AG04450 (cell line): ENCODE data around the gene ELL3. TPM values are rescaled to one million over a fixed set of nuclear protein-coding genes. Genes with fewer than 3 reads are reported as not detected.
"Not testable (repeated sequence)": the region's sequence is repeated elsewhere in the genome, so short reads cannot be mapped to it uniquely, and the experiment has no call there.

Experiments used
- CTCF ChIA-PET: fragments of 300-600, 350-600 bp; formaldehyde crosslinking; extraction: SDS; loops from one replicate; lab custom pipeline; 2022; ENCODE audit warnings: antibody characterized with exemption, inconsistent platforms; lab: Charles Lee
- POLR2A ChIA-PET: fragments of 350-600 bp; formaldehyde crosslinking; extraction: SDS; loops from one replicate; lab custom pipeline; 2021; ENCODE audit warnings: antibody characterized with exemption, inconsistent platforms; lab: Yijun Ruan, JAX
- DNase-seq: peaks from one replicate; pipeline ENCODE4 v3.0.0-alpha.2; 2011; ENCODE audit warnings: low read depth, low spot score
- H3K27ac ChIP-seq: one replicate; pipeline ENCODE4 v1.5.1; 2012; ENCODE audit warnings: low read depth, low read length, control low read depth
- H3K27me3 ChIP-seq: one replicate; pipeline ENCODE4 v1.6.0; 2012; ENCODE audit warnings: low read length; ENCODE audit not compliant: control insufficient read depth, insufficient read depth
- H3K4me3 ChIP-seq: 2 replicates; pipeline ENCODE4 v1.5.1; 2011; ENCODE audit warnings: mild to moderate bottlenecking, low read depth, low read length, control low read depth
- H3K9me3 ChIP-seq: 2 replicates; pipeline ENCODE4 v1.5.1; 2012; ENCODE audit warnings: low read length; ENCODE audit not compliant: control insufficient read depth, insufficient read depth
- CTCF ChIP-seq: IDR thresholded peaks from 2 replicates; pipeline ENCODE4 v1.5.1; 2011; ENCODE audit warnings: low read depth, low read length, control low read depth, inconsistent platforms
- polyA minus RNA-seq: library from RNA; depleted of rRNA, polyadenylated mRNA; stranded (reverse); fragments of >200 nt; gene quantifications from 2 replicates; pipeline ENCODE4 v1.2.3, GENCODE V29; 2011; rRNA and poly(A)+ RNA removed
- polyA plus RNA-seq: library from polyadenylated mRNA; depleted of rRNA; stranded (reverse); fragments of >200 nt; gene quantifications from 2 replicates; pipeline ENCODE4 v1.2.3, GENCODE V29; 2011; rRNA removed

ELL3 gene, protein sequence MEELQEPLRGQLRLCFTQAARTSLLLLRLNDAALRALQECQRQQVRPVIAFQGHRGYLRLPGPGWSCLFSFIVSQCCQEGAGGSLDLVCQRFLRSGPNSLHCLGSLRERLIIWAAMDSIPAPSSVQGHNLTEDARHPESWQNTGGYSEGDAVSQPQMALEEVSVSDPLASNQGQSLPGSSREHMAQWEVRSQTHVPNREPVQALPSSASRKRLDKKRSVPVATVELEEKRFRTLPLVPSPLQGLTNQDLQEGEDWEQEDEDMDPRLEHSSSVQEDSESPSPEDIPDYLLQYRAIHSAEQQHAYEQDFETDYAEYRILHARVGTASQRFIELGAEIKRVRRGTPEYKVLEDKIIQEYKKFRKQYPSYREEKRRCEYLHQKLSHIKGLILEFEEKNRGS
- 2.3 and 2.4 TPM in 2 replicates for polyA plus RNA-seq
- polyA minus RNA-seq = 5.1 and 8.7 TPM in 2 replicates

- H3K27me3 ChIP-seq = no peaks in the 10 kb centered on the region
- POLR2A ChIA-PET = interaction anchor here (0.6 to 1.8 kb wide), 4 partner anchors 13 to 335 kb away, joined by 3 to 7 read pairs (median 4); partner anchors contain the start of genes HYPK and SERINC4
- peak within 1 kb of the TSS; percentile 25 for H3K27ac ChIP-seq
- no peak for DNase-seq
- CTCF ChIA-PET = interaction anchor here (0.6 to 1.8 kb wide), 14 partner anchors 9 to 548 kb away, joined by 3 to 13 read pairs (median 5); partner anchors contain the start of gene SERF2
- no peaks in the 10 kb centered on the region for H3K9me3 ChIP-seq
- TF ChIP-seq CTCF = no peak
- H3K4me3 ChIP-seq = peak within 1 kb of the TSS; percentile 63
Measured at GRCh38 chr15:43776718-43777266, at the start of gene ELL3. Gene ELL3, minus strand, starts transcription at chr15:43776966. Its CDS starts 65 bp downstream, at chr15:43776901.

DNA sequence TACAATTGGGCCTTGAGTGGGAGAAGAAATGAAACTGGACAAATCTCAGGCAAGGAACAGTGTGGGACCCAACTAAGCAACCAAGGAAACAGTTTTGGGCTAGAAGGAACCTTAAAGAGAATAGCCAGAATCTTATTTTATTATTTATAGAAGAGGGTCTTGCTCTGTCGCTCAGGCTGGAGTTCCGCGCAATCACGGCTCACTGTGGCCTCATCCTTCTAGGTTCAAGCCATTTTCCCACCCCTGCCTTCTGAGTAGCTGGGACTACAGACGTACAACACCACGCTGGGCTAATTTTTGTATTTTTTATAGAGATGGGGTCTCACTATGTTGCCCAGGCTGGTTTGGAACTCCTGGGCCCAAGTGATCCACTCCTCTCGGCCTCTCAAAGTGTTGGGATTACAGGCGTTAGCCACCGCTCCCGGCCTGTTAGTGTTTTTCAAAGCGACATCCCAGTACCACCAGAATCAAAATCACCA, 49.3 kb upstream of the ELL3 start:
- no peak overlapping the region; the same call in 1 of the 2 replicates for H3K4me3 ChIP-seq
- ChIA-PET POLR2A (no interaction called here), CTCF (no interaction called here)
- no peak for DNase-seq
- H3K9me3 ChIP-seq = no peaks in the 10 kb centered on the region
- H3K27me3 ChIP-seq = no peaks in the 10 kb centered on the region
- no peak overlapping the region for H3K27ac ChIP-seq
- no peak for TF ChIP-seq CTCF

DNA sequence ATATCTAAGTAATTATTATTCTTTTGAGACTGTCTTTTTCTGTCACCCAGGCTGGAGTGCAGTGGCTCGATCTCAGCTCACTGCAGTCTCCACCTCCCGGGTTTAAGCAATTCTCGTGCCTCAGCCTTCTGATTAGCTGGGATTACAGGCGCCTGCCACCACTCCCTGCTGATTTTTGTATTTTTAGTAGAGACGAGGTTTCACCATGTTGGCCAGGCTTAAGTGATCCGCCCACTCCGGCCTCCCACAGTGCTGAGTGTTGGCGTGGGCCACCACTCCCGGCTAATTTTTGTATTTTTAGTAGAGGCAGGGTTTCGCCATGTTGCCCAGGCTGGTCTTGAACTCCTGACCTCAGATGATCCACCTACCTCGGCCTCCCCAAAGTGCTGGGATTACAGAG, 48.5 kb upstream of the ELL3 start:
- DNase-seq, H3K4me3 ChIP-seq, H3K27ac ChIP-seq, H3K27me3 ChIP-seq, H3K9me3 ChIP-seq, CTCF ChIA-PET: not testable (repeated sequence)
- POLR2A ChIA-PET = interaction anchor here (1.3 kb wide), 1 partner anchor 32 kb away, joined by 11 read pairs; no protein-coding TSS in a partner anchor

GRCh38 chr15:43824302-43825246, 47.8 kb upstream of the ELL3 start, which contains the start of gene MFAP1:
Gene MFAP1, minus strand, starts transcription at chr15:43824690. Its CDS starts 121 bp downstream, at chr15:43824569.
- ChIA-PET POLR2A (interaction anchor here (0.5 to 1.3 kb wide), 7 partner anchors 24 to 666 kb away, joined by 3 to 12 read pairs (median 6); partner anchors contain the start of genes HYPK and SERINC4), CTCF (interaction anchor here (0.6 kb wide), 2 partner anchors 25 to 385 kb away, joined by 4 to 6 read pairs; no protein-coding TSS in a partner anchor)
- peak within 1 kb of the TSS; percentile 84 for H3K4me3 ChIP-seq
- no peaks in the 10 kb centered on the region for H3K9me3 ChIP-seq
- no peaks in the 10 kb centered on the region for H3K27me3 ChIP-seq
- H3K27ac ChIP-seq = peak within 1 kb of the TSS; percentile 100
- TF ChIP-seq CTCF = no peak
- DNase-seq = peak; percentile 98
